GM12891 (cell line): ENCODE measurements around the gene GFAP.

Experiments used
- POLR2A ChIP-seq: IDR thresholded peaks from 2 replicates; pipeline ENCODE4 v1.6.1; 2011; ENCODE audit warnings: low read depth, low read length, control low read depth
- POLR2AphosphoS5 ChIP-seq: IDR thresholded peaks from 2 replicates; pipeline ENCODE4 v1.6.1; 2011; ENCODE audit warnings: low read depth, low read length, control low read depth
- SPI1 ChIP-seq: IDR thresholded peaks from 2 replicates; pipeline ENCODE4 v1.6.1; 2011; ENCODE audit warnings: low read depth, low read length, control low read depth
- TAF1 ChIP-seq: IDR thresholded peaks from 2 replicates; pipeline ENCODE4 v1.6.1; 2011; ENCODE audit warnings: low read depth, low read length, control low read depth

- TF ChIP-seq POLR2A: no peak
- no peak for TF ChIP-seq POLR2AphosphoS5
- TF ChIP-seq TAF1: no peak
- no peak for TF ChIP-seq SPI1
Measured at GRCh38 chr17:44922746-44923470, 7.6 kb upstream of the GFAP start.
